ENCODE data around the gene POU2F2.

The POU2F2 gene

GRCh38 chr19:42154471-42155323 lies 22.5 kb upstream of the POU2F2 start:
- no peak for DNase-seq (ENCODE audit: low spot score)

- DNase-seq (ENCODE audit: low spot score): no peak
These were observed 21.6 kb upstream of the POU2F2 start for GRCh38 chr19:42153672-42154433.

GRCh38 chr19:42152910-42153671 lies 20.8 kb upstream of the POU2F2 start:
- DNase-seq (ENCODE audit: low spot score): no peak

GRCh38 chr19:42151782-42152684 lies 19.8 kb upstream of the POU2F2 start:
- no peak for DNase-seq (ENCODE audit: low spot score)

GRCh38 chr19:42150911-42151361 lies 18.7 kb upstream of the POU2F2 start:
- DNase-seq (ENCODE audit: low spot score): no peak

GRCh38 chr19:42150364-42150763 lies 18.1 kb upstream of the POU2F2 start:
- DNase-seq (ENCODE audit: low spot score): no peak

GRCh38 chr19:42149447-42150202 lies 17.4 kb upstream of the POU2F2 start:
- DNase-seq (ENCODE audit: low spot score): no peak

GRCh38 chr19:42148266-42148665 lies 16.0 kb upstream of the POU2F2 start:
- no peak for DNase-seq (ENCODE audit: low spot score)

GRCh38 chr19:42143341-42144234 lies 11.3 kb upstream of the POU2F2 start:
- DNase-seq (ENCODE audit: low spot score): peak; percentile 51

GRCh38 chr19:42140125-42140754 lies 8.0 kb upstream of the POU2F2 start:
- peak; percentile 85 for DNase-seq (ENCODE audit: low spot score)

GRCh38 chr19:42134535-42135070 lies 2.4 kb upstream of the POU2F2 start:
- DNase-seq (ENCODE audit: low spot score): no peak

- peak; percentile 89 for DNase-seq (ENCODE audit: low spot score)
These were observed 744 bp upstream of the POU2F2 start for GRCh38 chr19:42132851-42133528.

- DNase-seq (ENCODE audit: low spot score): no peak
These were observed 857 bp downstream of the POU2F2 start for GRCh38 chr19:42131149-42132029.

- no peak for DNase-seq (ENCODE audit: low spot score)
These were observed 2.0 kb downstream of the POU2F2 start for GRCh38 chr19:42130254-42130573.

GRCh38 chr19:42129399-42130253 lies 2.6 kb downstream of the POU2F2 start:
- peak; percentile 58 for DNase-seq (ENCODE audit: low spot score)

GRCh38 chr19:42126574-42126973 lies 5.7 kb downstream of the POU2F2 start:
- DNase-seq (ENCODE audit: low spot score): no peak

All from AG08396 (cell line).